Thoracic aorta (tissue), 2 donors: Measurements from ENCODE around the gene C2orf76. TPM values are rescaled to one million over a fixed set of nuclear protein-coding genes. Genes with fewer than 3 reads are reported as not detected.
"Not testable (repeated sequence)": the region's sequence is repeated elsewhere in the genome, so short reads cannot be mapped to it uniquely, and the experiment has no call there.

Experiments
- ATAC-seq: fragments of 150-250 bp; one replicate; pipeline ENCODE4 v1.8.0; 2017; ENCODE audit warnings: low read depth; ENCODE audit not compliant: insufficient number of reproducible peaks, low FRiP score
- DNase-seq: peaks from one replicate; pipeline ENCODE4 v3.0.0-alpha.2; 2020; ENCODE audit warnings: low spot score
- H3K27ac ChIP-seq, 2 donors: fragments of 200-600 bp; sonication (generic); 1 replicate in 1 of 2; 2 replicates in 1 of 2; pipeline ENCODE4 v1.5.1; 2016; ENCODE audit warnings: mild to moderate bottlenecking in 2 of 2, moderate library complexity in 2 of 2
- H3K27me3 ChIP-seq: fragments of 200-600 bp; sonication (generic); replicated peaks from 2 replicates; pipeline ENCODE4 v1.6.0; 2016; ENCODE audit warnings: mild to moderate bottlenecking; ENCODE audit not compliant: insufficient read depth
- H3K36me3 ChIP-seq: fragments of 200-600 bp; sonication (generic); one replicate; pipeline ENCODE4 v1.5.1; 2016
- H3K4me1 ChIP-seq, 2 donors: fragments of 200-600 bp; sonication (generic); 1 replicate in 1 of 2; 2 replicates in 1 of 2; pipeline versions ENCODE4 v1.5.1 to v1.6.0; 2016; ENCODE audit warnings: low read depth in 2 of 2, mild to moderate bottlenecking in 1 of 2; ENCODE audit not compliant: control insufficient read depth in 1 of 2
- H3K4me3 ChIP-seq: fragments of 200-600 bp; sonication (generic); 2 replicates; pipeline ENCODE4 v1.5.1; 2016; ENCODE audit warnings: mild to moderate bottlenecking
- H3K9me3 ChIP-seq: fragments of 200-600 bp; sonication (generic); 2 replicates; pipeline ENCODE4 v1.5.1; 2016
- total RNA-seq, 2 donors: library from RNA; depleted of rRNA; stranded (reverse); fragments of >200 nt; gene quantifications; one replicate each; pipeline versions ENCODE4 v1.1.0 to v1.2.3, GENCODE V29; 2016
- TF ChIP-seq, protein P1 (sequence below): fragments of 200-600 bp; sonication (generic); IDR thresholded peaks from one replicate; pipeline ENCODE4 v1.5.1; 2019; ENCODE audit warnings: antibody characterized with exemption

Gene C2orf76
- total RNA-seq, 2 donors from 2014 or later, result 2.2 to 6.5 TPM

DNA sequence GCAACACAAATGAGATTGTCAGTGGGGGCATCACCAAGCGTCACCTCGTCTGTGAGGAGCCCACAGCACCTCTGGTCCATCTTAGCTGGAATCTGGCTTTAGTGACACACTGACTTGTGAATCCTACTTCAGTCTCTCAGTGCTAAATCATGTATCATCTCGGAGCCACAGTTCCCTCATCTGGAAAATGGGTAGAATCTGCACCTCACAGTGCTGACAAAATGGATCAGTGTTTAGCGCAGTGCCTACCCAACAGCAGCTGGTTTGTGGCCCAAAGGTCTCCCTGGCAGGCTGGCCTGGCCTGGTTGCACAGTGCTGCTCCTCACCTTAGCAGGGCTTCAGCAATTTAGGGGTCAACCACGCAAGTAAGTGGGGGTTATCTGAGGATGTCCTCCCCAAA lies 10.2 kb upstream of the C2orf76 start:
- no peak overlapping the region for H3K4me3 ChIP-seq
- no peak overlapping the region for H3K27ac ChIP-seq
- H3K27me3 ChIP-seq, result no peaks in the 10 kb centered on the region
- DNase-seq, result no peak
- no peaks in the 10 kb centered on the region for H3K4me1 ChIP-seq
- H3K9me3 ChIP-seq, result peaks cover 2% of the 10 kb centered on the region
- H3K36me3 ChIP-seq, result peaks cover 18% of the 10 kb centered on the region
- TF ChIP-seq, protein P1, sequence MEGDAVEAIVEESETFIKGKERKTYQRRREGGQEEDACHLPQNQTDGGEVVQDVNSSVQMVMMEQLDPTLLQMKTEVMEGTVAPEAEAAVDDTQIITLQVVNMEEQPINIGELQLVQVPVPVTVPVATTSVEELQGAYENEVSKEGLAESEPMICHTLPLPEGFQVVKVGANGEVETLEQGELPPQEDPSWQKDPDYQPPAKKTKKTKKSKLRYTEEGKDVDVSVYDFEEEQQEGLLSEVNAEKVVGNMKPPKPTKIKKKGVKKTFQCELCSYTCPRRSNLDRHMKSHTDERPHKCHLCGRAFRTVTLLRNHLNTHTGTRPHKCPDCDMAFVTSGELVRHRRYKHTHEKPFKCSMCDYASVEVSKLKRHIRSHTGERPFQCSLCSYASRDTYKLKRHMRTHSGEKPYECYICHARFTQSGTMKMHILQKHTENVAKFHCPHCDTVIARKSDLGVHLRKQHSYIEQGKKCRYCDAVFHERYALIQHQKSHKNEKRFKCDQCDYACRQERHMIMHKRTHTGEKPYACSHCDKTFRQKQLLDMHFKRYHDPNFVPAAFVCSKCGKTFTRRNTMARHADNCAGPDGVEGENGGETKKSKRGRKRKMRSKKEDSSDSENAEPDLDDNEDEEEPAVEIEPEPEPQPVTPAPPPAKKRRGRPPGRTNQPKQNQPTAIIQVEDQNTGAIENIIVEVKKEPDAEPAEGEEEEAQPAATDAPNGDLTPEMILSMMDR, result no peak
- ATAC-seq, result no peak

DNA sequence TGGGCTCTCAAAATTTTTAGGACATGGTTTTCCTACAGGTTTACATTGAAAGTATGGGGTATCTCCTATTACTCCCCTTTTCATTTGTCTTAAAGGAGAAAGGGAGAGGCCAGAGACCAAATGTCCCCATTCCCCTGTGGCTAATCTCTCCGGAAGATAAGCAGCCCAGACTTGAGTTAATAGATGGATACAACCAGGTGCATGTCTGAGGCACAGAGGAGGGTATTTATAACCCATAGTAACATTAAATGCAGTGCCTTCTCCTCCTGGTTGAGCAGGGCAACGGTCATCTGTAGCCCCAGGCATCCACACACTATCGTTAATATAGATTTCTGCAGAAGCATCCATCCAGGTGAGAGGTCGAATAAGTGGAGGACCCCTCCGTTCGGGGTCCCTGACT lies 9.8 kb upstream of the C2orf76 start:
- H3K27me3 ChIP-seq, H3K4me3 ChIP-seq, H3K4me1 ChIP-seq, H3K27ac ChIP-seq, H3K9me3 ChIP-seq, ATAC-seq, DNase-seq: not testable (repeated sequence)
- H3K36me3 ChIP-seq, result peaks cover 22% of the 10 kb centered on the region

DNA sequence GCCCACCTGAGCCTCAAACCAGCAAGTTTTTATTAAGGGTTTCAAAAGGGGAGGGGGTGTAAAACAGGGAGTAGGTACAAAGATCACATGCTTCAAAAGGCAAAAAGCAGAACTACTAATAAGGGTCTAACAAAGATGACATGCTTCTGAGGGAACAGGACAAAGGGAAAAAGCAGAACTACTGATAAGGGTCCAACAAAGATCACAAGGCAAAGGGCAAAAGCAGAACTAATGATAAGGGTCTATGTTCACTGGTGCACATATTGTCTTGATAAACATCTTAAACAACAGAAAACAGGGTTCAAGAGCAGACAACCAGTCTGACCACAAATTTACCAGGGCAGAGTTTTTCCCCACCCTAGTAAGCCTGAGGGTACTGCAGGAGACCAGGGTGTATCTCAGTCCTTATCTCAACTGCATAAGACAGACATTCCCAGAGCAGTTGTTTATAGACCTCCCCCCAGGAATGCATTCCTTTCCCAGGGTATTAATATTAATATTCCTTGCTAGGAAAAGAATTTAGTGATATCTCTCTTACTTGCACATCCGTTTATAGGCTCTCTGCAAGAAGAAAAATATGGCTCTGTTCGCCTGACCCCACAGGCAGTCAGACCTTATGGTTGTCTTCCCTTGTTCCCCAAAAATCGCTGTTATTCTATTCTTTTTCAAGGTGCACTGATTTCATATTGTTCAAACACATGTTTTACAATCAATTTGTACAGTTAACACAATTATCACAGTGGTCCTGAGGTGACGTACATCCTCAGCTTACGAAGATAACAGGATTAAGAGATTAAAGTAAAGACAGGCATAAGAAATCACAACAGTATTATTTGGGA lies 7.5 kb upstream of the C2orf76 start:
- not testable (repeated sequence) for ATAC-seq, H3K27me3 ChIP-seq, H3K9me3 ChIP-seq, DNase-seq, H3K4me1 ChIP-seq, H3K27ac ChIP-seq, H3K4me3 ChIP-seq
- H3K36me3 ChIP-seq, result peaks cover 40% of the 10 kb centered on the region

DNA sequence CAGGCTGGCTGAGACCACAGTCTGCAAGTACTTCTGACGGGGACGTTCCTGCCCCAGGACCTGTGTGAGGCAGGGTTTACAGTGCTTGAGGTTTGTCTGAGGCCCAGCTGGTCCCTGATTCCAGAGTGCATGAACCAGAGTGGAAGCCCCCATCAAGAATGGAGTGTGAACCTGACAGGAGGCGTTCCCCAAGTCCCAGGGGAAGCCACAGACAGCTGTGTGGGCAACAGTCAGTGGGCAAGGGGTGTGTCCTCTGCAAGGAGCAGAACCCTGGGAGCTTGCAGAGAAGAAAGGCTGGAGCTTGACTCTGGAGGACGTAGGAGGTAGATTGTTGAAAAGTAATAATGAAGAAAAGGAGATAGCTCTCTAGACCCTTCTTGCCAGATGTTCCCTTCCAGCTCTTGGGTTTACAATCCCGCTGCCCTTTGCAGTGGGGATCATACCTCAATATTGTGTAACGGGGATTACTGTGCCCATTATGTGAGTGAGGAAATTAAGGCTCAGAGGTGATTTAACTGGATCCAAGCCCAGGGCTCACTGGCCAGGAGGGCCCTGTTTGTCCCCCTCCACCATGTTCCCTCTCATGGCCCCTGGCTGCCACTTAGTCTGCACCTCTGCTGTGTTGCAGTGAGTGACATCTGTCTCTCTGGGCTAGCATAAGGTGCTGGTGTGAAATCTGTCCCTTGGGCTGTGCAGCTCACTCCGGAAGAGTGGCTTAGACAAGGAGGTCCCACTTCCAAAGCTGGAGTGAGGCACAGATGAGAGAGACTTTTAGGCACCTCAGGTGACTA lies 6.3 kb upstream of the C2orf76 start:
- ATAC-seq, result no peak
- Histone ChIP-seq H3K4me1 (peaks cover 4 to 5% of the 10 kb centered on the region in 2 donors), H3K27ac (no peak overlapping the region), H3K27me3 (no peaks in the 10 kb centered on the region), H3K36me3 (peaks cover 46% of the 10 kb centered on the region), H3K4me3 (no peak overlapping the region), H3K9me3 (peaks cover 2% of the 10 kb centered on the region)
- TF ChIP-seq, protein P1, result no peak
- no peak for DNase-seq

DNA sequence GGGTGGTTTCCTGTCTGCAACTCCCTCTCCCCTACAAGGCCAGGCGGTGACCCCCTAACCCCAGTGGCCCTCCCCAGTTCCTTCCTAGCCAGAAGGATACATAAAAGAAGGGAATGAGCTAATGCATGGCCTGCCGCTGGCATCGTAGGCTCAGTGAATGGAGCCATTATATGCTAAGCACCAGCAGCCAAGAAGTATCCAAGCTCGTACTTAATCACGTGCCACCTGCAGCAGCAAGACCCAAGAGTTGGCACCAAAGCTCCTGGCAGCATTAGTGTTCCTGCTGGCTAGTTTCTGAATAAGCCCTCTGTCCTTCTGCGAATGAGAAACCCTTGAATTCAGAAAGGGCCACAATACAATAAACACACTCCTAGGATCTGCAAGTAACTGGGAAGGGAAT lies 4.5 kb upstream of the C2orf76 start:
- Histone ChIP-seq H3K9me3 (peaks cover 2% of the 10 kb centered on the region), H3K36me3 (peaks cover 46% of the 10 kb centered on the region), H3K4me3 (no peak overlapping the region), H3K4me1 (peaks cover 6 to 10% of the 10 kb centered on the region in 2 donors), H3K27ac (no peak overlapping the region), H3K27me3 (no peaks in the 10 kb centered on the region)
- TF ChIP-seq, protein P1, result no peak
- no peak for ATAC-seq
- DNase-seq, result no peak

DNA sequence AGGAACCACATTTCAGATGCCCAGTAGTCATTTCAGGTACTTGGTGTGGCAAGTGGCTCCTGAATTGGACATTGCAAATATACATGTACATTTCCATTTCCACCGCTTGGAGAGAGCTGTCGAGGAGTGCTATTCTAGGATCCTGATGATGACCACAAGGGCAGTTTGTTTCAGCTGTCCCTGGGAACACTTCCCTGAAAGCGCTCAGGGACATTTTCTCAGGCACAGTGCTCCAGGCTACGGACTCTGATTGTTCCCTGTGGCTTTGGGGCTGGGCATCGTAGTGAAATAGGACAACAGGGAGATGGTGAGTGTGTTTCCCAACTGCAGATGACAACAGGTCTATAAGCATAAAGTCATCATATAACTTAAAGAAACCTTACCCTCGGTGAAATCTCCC lies 3.2 kb upstream of the C2orf76 start:
- H3K9me3 ChIP-seq, result peaks cover 2% of the 10 kb centered on the region
- no peak overlapping the region for H3K27ac ChIP-seq
- TF ChIP-seq, protein P1, result no peak
- DNase-seq (no peak), ATAC-seq (no peak)
- H3K27me3 ChIP-seq, result no peaks in the 10 kb centered on the region
- H3K4me3 ChIP-seq, result no peak overlapping the region
- peaks cover 46% of the 10 kb centered on the region for H3K36me3 ChIP-seq
- H3K4me1 ChIP-seq, result peaks cover 18 to 22% of the 10 kb centered on the region in 2 donors
